GM19238 (cell line): ENCODE results near the gene PARM1.

Experiments
- DNase-seq: peaks from one replicate; pipeline ENCODE4 v3.0.0; 2011; ENCODE audit warnings: low spot score; ENCODE audit not compliant: insufficient read length

Gene PARM1

DNA sequence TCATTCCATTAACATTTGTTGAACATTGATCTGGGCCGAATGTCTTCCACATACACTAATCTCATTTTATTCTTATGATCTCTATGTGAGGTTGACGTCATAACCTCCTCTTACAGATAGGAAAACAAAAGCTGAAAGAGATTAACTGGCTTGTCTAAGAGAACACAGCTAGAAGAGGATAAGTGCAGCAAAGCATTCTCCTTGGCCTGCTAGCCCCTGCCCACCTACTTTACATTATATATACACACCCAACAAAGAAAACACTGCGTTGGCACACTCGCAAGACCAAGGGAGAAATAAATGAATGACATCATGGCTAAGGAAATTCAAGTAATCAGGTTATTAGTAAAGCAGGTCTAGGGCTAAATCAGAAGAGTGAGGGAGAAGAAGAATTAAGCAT is 138.4 kb downstream of the PARM1 start:
- DNase-seq, result no peak

DNA sequence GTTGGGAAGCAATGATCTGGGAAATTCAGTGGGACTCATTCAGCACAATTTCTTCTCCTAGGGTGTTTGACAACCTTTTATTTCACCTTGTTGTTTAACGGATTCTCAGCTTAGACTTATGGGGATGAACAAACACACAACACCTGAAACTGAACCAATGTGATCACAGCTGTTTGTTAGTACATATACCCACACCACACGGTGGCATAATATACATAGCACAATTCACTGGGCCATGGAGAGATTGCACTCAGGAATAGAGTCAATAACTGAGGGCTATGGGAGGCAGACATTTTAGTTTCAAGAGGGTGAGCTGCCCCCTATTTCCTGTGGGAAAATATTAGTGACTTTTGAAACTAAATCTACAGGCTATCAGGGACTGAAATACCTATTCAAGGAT is 148.0 kb downstream of the PARM1 start:
- no peak for DNase-seq

GRCh38 chr4:75081561-75081960 is 148.6 kb downstream of the PARM1 start:
- DNase-seq, result no peak

DNA sequence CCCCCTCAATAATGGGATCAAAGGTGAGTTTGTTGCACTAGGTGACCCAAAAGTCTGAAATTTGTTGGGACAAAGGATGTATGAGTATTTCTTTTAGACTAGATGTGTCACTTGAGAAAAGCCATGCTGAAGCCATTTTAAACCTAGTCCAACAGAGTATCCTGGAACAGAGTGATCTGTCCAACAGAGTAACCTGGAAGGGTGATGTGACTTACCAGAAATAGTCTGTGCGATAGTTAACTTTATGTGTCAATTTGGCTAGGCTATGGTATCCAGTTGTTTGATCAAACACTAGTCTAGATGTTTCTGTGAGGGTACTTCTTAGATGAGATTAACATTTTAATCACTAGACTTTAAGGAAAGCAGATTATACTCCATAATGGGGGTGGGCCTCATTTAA is 154.5 kb downstream of the PARM1 start:
- no peak for DNase-seq

DNA sequence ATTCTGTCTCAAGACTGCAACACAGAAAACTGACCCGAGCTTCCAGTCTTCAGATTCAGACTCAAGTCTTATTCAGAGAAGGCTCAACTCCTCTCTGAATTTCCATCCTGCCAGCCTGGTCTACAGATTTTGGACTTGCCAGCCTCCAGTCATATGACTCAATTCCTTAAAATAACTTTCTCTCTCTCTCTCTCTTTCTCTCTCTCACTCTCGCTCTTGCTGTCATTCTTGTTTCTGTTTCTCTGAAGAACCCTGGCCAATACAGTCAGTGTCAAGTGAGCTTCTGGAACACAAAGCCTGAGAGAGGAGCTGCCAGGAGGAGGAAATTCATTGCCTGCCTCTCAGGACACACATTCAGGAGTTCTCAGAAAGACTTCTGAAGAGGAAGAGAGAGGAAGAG is 154.9 kb downstream of the PARM1 start:
- DNase-seq, result no peak

DNA sequence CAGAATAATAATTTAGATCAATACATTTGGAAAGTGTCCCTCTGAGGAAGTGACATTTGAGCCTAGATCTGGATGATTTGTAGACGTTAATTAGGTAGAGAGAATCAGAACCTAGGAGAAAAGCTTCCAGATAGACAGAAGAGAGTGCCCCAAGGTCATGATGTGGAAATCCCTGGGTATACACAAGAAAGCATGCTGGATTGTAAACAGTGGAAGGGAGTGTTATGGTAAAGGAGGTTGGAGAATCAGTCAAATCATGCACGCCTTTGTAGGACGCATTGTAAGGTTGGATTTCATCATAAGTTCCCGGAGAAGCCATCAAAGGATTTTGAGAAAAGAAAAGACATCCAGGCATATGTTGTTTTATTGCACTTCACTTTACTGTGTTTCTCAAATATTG is 156.3 kb downstream of the PARM1 start:
- DNase-seq, result no peak

DNA sequence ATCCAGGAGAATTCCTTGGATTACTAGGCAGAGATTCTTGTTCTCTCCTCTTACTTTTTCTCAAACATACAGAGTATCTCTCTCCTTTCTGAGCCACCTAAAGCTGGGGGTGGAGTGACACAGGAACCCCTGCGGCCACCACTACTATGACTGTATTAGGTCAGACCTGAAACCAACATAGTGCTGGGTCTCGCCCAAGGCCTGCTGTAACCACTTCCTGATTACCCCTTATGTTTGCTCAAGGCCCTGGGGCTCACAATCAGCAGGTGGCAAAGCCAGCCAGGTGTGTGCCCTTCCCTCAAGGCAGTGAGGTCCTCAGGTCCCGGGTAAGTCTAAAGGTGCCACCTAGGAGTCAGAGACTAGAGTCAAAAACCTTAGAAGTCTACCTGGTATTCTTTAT is 166.4 kb downstream of the PARM1 start:
- no peak for DNase-seq
